Activated gamma-delta T cell (primary cell): ENCODE measurements around the gene PTCH1.

Experiments
- DNase-seq: peaks from one replicate; lab custom pipeline; 2025; lab: John Stamatoyannopoulos, UW
- total RNA-seq, 2 donors: gene quantifications; one replicate each; lab custom pipeline; 2026; lab: John Stamatoyannopoulos, UW

Gene PTCH1
- total RNA-seq, result 13.4 to 15.1 reads per million in 2 donors

DNA sequence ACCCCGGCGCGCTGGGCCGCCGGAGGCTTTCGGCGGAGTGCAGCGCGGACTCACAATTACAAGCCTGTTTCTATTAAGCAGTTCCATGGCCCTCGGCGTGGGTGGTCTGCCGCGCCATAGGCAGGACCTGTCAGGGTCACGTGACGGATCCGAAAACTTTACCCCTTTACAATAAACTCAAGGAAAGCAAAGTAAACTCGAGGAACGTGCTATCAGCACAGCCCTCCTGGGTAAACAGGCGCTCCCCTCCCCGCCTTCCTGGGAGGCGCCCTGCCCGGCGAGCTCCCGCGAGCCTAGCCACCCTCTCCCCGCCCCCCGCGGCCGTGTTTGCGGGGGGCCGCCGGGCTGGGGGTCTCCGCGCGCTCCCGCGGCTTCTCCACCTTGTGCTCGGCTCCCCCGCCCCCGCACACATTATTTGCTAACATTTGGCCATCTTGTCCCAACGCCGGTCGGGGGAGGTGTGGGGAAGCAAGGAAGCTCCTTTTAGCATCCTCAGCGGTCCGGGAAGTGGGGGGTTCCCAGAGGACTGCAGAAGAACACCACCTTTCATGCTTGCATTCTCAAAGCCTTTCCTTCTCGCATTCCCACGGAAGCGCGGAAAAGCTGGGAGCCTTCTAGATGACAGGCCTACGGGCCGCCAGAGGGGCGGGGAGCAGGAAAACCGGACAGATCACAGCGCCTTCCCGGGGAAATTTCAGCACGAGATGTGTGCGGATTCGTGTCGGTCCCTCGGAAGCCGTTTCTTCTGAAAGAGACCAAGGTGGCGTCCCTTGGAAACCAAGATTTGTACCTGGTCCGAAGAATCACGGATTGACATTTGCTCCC, at the start of gene PTCH1:
TSS of gene PTCH1 (minus strand) at position 238 of the 825 bp plus-strand sequence.
- peak; percentile 24 for DNase-seq

DNA sequence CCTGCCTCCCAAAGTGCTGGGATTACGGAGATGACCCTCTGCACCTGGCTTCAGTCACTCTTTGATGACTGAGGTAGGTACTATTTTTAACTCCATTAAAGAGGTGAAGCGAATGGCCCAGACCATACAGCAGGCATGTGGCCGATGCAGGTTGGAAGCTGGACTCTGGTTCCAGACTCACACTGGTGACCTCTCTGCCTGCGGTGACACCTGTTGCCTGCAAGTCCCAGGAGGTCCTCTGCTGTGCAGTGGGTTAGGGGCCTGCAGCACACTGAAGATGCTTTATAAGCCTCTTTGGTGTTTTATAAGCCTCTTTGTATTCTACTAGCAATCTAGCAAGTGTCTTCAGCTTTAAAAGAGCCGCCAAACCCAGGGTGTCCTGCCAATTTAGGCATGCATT, 49.2 kb upstream of the PTCH1 start:
- no peak for DNase-seq

DNA sequence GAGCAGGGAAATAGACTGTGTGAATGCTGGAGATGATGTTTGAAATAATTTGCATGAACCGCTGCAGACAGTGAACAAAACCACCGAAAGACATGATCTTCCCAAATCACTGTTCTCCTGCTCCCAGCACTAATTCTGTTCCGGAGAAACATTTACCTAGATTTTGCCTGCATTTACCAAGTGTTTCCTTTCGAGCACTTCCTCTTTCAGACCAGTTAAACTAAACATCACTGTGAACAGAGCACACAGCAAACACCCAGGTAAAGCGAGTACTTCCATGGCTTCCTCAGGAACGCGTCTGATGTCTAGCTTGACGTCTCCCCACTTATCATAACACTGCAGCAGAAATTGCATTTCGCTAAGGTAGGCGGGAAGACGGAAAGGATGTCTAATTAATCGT, 45.1 kb upstream of the PTCH1 start:
- DNase-seq, result no peak

DNA sequence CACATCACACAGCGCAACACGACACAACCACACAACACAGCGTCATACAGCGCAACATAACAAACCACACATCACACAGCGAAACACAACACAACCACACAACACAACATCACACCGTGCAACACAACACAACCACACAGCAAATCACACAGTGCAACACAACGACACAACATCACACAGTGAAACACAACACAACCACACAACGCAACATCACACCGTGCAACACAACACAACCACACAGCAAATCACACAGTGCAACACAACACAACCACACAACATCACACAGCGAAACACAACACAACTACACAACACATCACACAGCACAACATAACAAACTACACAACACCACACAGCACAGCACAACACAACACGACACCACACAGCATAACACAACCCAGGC, 40.4 kb upstream of the PTCH1 start:
- no peak for DNase-seq

DNA sequence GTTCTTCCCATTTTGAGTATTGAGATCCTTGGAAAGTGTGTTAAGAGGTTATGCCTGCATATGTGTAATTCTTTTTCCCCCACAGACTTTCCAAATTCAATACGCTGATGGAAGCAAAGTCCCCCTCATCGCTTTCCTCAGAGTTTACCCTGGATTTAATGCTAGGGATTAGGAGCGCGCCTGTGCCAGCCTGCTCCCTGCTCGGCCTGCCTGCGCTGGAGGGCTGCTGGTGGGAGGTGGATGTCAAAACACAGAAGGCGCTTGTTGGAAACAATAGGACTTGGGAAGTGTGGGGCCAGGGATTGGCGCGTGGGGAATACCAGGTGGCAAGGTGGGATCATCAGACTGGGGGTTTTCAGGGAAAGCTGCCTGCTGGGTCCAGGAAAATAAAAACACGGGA, 39.8 kb upstream of the PTCH1 start:
- DNase-seq, result no peak

DNA sequence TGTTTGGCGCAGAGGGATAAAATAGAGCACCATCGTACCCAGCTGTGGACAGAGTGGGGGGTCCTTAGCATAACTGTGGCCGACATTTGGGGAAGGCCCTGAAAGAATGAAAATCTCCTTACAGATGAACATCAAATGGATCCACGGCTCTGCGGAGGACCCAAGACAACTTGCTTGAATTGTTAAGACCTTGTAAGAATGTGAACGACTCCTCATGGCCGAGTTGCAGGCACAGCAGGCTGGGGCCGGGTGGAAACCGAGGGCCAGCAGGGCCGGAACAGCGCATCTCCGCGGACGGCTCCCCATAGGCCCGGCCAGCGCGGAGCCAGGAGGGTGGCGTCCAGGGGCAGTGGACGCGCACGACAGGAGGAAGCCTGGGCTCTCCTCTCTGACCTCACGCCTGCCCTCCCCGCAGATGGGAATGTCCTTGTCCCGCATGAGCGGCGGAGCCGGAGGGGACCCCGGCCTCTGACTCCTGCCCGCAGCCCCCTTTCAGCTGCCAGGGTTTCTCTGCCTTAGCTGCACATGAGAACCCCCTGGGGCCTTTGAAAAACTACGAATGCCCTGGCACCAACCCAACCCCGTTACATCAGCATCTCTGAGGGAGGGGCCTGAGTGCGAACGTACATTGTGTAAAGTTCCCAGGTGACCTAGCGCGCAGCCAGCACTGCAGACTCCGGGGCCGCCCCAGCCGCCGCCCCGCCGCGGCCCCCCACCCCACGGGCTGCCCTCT, 36.2 kb upstream of the PTCH1 start:
- DNase-seq, result no peak

DNA sequence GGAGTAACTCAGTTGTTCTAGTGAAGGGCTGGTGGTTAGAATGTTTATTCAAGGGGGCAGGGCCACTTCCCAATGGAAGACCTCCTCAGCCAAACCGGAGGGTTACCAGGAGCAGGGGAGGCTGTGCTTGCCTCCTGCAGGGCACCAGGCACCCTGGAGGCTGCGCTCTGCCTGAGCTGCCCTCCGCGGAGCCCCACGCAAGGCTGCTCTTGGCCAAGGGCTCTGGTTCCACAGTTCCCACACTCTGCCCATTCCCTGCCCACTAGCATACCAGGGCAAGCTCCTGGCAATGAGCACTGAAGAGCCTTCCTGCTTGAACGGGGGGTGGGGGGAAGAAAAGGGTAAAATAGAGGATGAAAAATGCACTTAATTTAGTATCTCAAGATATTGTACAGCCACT, 35.5 kb upstream of the PTCH1 start:
- no peak for DNase-seq

DNA sequence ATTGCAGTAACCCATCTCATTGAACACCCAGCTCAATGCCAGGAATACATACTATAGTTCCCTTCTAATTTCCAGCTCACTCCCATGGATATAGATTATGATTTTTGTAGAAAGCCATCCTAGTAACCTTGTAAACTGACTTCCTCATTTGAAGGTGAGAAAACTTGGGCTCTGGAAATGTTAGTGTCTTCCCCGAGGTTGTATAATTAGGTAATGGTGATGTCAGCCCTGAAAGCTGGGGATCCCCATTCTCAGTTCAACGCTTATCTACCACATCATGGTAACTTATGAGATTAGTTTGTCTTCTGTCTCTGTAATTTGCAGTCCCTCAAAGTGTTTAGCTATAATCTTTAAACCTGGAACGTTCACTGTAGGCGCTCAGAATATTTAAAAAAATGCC, 34.6 kb upstream of the PTCH1 start:
- no peak for DNase-seq

DNA sequence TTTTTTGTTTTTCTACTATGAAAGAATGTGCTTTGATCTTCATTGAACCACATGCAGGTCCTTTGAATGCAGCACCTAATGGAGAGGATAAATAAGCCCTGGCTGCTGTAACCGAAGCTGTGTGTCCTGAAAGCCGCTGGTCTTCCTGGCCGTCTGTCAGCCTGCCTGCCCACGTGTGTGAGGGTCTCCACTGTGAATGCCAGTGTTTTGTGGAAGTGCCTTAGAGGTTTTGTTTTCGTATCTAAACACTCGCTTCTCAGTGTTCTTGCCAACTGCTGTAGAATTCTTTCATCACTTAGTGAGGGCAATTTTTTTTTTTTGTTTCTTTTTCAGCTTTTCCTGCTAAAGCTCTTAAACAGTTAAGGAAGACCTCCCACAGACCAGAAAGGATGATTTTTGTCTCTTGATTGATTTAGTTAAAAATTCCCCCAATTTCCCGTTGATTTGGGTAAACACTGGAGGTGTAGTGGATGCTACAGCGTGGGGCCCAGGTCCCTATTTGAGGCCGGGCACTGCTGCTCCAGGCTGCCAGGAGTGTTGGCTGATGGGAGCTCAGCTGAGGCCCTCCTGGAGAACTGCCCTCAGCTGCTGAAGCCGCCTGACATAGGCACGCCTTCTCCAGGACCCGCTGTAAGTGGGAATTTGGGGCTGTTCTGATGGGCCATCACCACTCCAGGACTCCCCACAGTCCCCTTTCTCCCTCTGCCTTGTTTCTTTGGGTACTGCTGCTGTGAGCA, 29.2 kb upstream of the PTCH1 start:
- DNase-seq, result no peak

DNA sequence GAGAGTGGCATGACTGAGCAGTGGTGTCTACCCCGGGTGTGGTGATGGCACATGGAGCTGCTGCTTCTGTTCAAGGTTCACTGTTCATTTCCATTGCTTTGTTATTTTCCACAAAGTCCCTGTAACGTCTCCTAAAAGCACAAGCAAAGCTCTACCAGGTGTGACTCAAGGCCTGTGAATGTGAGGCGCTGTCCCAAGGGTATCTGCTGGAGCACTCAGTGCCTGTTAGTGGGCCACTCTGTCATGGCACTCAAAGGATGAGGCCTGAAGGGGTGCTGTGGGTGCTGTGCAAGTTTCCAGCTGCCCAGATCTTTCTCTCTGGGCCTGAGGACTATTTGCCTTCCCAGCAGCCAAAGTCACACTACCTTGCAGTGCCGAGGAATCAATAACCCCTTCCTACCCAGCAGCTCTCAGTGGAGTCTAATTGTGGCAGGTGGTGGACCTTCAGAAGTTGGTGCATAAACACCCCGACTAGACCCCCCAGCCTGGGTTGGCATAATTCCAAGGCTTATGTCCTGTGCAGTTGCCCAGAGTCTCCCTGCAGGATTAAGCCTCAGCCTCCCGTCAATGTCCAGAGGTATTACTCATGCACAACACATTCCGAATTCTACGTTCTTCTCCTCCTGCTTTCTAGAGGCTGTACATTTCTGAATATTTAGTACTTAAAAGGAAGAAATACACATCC, 17.4 kb upstream of the PTCH1 start:
- DNase-seq, result no peak

DNA sequence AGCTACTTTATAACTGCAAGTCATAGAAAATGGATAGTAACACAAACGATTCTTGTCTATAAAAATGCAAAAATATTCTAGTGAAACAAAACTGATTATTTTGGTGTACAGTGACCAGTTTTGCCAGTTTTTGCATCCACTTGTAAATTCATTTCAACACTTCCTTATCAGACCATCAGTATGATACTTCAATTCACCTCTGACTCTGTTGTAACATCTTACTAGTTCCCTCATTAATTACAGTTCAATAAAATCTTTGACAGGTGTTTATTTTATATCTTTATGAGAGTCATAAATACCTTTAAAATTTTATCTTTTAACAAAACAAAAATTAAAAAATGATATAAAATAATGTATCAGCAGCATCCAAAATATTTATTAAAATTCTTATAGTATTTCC, 13.1 kb upstream of the PTCH1 start:
- DNase-seq, result no peak

DNA sequence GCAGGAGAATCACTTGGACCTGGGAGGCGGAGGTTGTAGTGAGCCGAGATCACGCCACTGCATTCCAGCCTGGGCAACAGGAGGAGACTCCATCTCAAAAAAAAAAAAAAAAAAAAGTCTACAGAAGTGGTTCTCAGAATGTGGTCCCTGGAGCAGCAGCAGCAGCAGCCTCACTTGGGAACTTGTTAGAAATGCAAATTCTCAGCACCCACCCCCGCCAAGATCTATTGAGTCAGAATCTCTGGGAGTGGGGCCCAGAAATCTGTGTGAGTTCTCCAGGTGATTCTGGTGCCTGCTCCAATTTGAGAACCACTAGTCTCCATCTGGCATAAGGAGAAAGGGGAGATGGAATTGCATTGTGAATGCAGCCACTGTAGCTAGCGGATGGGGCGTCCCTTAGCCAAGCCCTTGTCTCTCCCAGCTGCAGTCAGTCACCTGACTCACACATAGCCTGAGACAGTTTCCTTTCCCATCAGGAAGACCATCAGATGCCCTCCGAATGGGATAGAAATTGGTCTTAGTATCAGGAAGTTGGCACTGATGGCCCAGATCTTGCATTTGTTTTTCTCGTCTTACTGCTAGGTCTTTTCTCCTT, 12.2 kb upstream of the PTCH1 start:
- no peak for DNase-seq

DNA sequence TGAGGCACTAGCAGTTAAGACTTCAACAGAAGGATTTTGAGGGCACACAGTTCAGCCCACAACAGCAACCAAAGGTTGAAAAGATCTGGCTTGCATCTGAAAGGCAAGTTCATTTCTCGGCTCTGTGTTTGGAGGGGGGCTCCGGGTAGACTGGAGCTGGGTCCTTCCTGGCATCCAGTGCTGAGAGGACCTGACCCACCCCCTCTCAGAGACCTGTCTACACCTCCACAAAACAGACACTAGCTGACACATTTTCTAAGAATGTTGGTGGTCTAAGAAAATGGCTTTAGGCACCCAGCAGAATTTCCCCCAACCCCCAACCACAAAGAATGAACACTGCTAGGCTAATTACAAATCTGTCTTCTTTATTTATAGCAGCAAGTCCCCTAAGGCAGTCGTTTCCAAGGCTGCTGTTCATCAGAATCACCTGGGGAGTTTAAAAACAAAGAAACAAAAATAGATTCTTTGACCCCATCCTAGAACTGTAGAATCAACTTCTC, 6.2 kb upstream of the PTCH1 start:
- no peak for DNase-seq

DNA sequence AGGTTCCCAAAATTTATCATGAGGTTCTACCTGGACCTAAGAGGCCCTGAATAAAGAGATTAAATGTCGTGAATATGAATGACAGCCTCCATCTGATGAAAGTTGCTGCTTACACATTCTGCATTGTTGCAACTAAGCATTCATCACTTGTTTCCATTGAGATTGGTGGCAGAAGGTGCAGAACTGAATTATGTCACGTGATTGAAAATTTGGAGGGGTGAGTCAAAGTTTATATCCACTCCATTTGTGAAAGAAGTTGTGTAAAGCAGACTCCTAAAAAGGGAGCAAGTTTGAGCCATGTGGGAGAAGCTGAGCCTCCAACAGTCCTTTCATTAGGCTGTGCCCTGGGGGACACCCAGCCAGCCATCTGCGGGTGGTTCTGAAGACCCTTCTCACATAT, 4.9 kb upstream of the PTCH1 start:
- DNase-seq, result no peak

DNA sequence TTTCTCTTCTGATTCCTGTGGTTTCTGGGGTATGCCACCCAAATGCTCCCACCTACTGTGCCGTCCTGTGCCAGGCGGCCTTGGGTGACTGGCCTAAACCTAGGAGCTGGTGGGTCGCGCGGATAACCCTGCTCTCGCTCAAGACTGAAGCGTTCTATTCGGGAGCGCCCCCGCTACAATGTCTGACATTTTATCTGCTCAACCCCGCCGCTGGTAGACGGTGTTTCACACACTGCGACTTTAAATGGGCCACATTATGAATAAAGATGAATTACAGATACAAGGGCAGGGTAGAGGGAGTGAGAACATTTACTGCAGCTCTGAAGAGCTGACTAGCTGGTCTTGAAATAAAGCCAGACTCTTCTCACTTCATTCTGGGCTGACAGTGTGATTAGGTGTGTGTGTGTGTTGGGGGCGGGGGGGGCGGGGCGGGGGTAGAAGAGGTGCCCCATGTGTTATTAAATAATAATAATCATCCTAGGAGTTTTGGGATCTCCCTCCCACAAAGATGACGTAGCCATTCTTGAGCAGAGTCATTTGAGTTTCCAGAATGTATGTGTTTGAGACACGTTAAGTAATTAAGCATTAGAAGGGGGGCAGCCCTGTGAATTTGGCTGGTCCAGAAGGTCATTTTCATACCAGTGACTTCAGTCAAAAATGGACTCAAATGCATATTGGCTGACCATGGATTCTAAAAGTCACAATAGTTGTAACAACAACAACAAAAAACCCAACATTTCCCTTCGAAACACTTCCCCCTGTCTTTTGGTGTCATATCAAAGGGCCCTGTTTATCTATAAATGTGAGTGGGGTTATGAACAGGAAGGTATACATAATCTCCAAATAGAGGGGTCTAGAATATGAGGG, 1.0 kb upstream of the PTCH1 start:
- DNase-seq, result no peak

DNA sequence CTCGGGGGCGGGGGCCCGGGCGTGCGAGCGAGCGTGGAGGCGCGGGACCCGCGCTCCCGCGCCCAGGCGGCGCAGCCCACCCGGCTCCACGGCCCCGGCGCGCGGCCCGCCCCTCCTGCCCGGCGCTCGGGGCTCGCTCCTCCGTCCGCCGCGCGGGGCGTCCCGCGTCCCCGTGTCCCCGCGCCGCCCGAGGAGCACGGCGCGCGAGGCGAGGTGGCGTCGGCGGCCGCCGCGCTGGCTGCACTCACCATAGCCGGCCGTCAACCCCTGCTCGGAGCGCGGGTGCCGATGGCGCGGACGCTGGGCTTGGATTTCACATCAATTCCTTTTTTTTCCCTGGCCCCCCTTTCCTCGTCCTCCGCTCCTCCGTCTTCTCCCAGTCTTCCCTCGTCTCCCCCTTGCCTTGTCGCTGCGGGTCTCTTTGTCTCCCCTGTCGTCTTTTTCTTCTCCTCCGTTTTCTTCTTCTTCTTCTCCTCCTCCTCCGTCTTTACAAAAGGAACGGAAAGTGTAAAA, 494 bp downstream of the PTCH1 start:
- peak; percentile 17 for DNase-seq

DNA sequence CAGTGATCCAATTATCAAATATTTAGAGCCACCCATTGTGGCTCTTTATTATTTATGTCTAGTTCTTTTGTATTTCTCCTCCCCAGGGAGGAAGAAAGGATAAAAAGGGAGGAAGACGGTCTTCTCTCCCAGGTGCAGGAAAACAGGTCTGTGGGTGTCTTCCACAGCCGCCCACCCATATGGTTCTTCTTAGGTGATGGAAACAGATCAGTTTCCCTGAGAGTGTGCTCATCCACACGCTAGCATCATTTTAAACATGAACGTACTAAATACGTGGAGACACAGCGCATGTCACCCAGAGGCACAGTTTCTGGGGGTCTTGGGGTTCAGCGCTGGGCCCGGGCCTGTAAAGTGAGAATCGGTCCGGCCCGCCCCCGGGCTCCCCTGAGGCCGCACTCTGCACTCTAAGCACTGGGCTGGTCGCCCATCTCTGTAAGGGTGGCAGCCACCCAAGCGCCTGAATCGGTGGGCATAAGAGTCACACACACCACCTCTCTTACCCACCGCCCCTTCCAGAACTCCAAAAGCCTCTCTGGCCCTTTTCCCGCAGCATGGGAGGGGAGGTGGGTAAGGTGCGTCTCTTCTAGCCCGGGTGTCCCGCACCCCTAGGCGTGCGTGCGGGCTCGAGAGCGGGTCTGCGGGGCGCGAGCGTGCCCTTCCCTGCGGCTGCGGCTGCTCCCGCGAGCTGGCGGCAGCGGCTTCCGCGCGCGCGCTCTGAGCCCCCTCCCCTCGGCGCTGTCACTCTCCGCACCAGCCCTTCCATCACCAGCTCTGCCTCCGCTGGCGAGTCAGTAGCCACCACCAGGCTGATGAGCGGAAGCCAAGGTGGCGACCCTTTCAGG, 1.3 kb downstream of the PTCH1 start:
- DNase-seq, result peak; percentile 20

DNA sequence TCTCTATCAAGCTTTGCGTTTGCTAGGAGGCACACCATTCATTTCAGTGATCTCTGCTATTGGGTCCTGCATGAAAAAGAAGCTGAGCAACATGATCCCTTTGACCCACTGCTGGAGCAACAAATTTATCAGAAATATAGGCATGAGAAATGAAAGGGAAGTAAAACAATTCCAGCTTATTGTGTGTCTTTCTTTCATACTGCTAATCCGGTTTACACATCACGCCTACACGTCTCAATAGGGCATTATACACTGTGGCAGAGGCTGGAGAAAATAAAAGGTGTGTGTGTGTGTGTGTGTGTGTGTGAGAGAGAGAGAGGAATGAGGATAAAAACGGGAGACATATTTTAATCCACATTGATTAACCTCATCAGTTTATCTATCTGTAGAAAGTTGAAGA, 2.4 kb downstream of the PTCH1 start:
- DNase-seq, result no peak

DNA sequence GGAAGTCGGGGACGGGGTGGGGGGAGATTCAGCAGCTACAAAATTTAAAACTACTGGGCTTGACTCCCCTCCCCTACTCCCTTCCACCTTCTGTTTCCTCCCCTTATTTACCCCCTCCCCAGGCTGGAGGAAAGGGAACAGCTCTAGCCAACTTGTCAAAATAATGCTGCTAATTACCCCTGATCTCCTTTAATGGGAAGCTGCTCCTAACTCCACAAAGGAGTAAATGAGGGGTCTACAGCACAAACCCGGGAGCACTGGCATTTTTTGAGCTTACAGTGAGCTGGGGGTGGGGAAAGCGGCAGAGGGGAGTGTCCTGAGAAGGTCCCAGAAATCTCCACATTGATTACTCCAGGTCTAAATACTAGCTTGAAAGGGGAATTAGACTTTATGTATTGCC, 3.1 kb downstream of the PTCH1 start:
- no peak for DNase-seq
